NCI-H2227 (cell line): Measurements from ENCODE around the gene TOR1A.

Source experiments
- DNase-seq: peaks from one replicate; lab custom pipeline; 2025; ENCODE audit not compliant: unreplicated experiment; lab: John Stamatoyannopoulos, UW

The TOR1A gene

DNA sequence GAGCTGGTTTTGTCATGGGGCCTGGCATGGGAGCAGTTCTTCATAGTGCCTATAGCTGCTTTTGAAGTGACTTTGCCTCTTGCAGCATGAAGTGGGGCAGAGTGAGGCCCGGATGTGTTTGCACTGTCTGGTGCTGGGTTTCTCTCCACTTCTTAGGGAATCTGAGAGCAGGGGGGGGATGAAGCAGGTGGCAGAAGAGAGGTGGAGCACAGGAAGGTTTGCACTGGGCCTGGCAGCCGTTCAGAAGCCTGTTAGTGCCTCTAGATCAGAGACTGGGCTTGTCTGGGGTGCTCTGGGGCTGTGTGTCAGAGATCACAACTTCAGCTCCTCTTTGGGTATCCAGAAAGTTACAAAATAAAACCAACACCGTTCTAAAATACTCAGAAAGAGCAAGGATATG is 29.7 kb upstream of the TOR1A start:
- no peak for DNase-seq

- DNase-seq = peak; percentile 81
Observed at GRCh38 chr9:129852579-129852978, 28.6 kb upstream of the TOR1A start.

DNA sequence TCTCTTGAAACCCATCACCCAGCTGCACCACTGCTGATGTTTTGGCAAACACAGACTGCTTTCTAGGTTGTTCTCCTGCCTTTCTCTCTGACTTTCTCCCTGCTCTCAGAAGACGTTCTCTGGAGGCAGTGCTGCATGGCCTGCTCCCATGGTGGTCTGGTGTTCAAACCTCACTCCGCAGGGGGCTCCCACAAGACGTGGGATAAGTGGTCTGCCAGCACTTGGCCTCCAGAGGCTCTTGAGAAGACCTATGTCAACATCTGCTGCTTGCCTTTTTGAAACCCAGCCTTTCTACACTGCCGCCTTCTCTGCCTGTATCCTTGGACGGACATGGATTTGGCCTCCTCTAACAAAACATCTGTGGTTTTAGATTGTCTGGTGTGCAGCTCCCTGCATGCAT is 27.9 kb upstream of the TOR1A start:
- DNase-seq = no peak

DNA sequence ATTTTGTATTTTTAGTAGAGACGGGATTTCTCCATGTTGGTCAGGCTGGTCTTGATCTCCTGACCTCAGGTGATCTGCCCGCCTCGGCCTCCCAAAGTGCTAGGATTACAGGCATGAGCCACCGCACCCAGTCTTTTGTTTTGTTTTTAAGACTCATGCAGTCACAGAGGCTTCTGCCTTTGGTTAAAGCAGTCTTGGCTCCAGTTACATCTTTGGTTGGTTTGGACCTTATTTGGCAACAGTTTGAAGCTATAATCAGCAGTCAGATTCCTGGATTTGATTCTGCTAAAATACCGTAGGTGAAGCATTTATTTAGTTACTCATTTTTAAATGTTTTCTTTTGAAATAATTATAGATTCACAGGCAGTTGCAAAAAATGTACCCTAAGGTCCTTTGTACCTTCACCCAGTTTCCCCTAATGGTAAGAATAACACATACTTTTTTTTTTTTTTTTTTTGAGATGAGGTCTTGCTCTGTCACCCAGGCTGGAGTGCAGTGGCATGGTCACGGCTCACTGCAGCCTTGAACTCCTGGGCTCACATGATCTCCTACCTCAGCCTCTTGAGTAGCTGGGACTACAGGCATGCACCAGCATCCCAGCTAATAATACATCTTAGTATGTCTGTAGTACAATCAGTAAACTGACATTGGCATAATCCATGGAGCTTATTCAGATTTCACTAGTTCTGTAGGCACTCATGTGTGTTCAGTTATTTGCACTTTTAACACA is 27.1 kb upstream of the TOR1A start:
- DNase-seq = no peak

GRCh38 chr9:129849901-129850300 is 26.0 kb upstream of the TOR1A start:
- no peak for DNase-seq

DNA sequence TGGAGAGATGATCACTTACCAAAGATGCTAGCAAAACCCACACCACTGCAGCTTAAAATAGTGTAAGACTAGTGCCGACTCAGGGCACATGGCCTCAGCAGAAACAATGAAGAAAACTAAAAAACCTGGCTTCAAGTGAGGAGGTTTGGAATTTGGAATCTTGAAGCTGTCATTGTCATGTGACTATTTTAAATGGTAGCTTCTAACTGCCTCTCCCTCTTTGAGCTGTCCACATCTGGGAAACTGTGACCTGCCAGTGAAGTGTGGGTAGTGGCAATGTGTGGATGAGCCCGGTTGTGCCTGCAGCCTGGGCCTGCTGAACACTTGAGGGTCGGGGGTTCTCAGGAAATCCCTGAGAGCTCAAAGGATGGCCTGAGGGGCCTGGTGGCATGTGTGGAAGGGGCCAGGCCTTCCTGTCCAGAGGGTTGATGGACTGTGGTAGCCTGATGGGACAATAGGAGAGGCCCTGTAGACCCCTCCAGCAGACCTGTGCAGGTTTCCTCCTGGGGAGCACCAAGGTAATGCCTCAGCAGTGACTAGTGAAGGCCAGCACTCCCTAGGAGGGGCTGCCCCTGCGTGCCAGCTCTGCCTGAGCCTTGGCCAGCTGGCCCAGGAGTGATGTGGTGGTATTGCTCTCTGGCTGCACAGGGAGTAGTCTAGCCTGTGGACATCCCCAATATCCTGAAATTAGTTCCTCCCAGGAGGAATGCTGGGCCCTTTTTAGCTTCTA is 24.9 kb upstream of the TOR1A start:
- no peak for DNase-seq

- no peak for DNase-seq
Observed at GRCh38 chr9:129845373-129845772, 21.4 kb upstream of the TOR1A start.

GRCh38 chr9:129841071-129841470 is 17.1 kb upstream of the TOR1A start:
- no peak for DNase-seq

DNA sequence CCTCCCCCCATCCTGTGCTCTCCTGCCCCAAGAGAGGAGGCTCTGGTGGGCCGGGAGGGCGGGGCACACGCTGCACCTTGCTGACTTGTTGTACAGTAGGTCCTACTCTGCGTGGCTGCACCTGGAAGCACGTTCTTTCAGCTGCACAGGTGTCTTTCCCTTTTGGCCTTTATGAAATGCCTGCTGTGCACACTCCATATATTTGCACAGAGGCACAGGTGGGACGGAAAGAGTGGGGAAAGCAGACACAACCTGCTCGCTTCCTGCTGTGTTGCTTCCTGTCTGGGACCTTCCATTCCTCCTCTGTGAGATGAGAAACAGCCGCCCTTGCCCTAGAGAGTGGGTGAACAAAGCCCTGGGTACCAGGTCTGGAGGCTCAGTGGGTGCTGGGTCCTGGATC is 16.1 kb upstream of the TOR1A start:
- DNase-seq = no peak

- DNase-seq = no peak
Observed at GRCh38 chr9:129839324-129840023, 15.5 kb upstream of the TOR1A start.

- no peak for DNase-seq
Observed at GRCh38 chr9:129838707-129839259, 14.8 kb upstream of the TOR1A start.

- no peak for DNase-seq
Observed at GRCh38 chr9:129836311-129837007, 12.5 kb upstream of the TOR1A start.

DNA sequence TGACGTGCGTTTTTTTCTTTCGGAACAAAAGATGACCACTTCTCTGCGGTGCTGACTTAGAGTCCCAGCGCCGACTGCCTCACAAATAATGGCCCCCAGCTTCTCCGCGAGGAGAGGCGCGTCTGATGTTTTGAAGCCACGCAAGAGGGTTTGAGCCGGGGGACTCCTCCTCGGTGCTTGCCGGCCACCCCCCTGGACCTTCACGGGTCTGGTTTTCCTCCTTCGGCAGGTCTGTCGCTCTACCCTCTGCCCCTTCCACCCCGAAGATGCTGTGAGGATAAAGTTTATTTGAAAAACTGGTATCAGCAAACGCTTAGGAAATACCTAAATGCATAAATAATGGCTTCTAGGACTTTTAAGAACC is 11.9 kb upstream of the TOR1A start:
- DNase-seq = no peak

- DNase-seq = peak; percentile 97
Observed at GRCh38 chr9:129835128-129835859, 11.4 kb upstream of the TOR1A start, which contains the start of the genes C9orf78 and USP20. Gene C9orf78, minus strand, starts transcription at chr9:129835275. Its CDS starts 54 bp downstream, at chr9:129835221. Gene USP20, plus strand, starts transcription at chr9:129835458. Its CDS starts 17,098 bp downstream, at chr9:129852556.

- no peak for DNase-seq
Observed at GRCh38 chr9:129834489-129835127, 10.7 kb upstream of the TOR1A start.

DNA sequence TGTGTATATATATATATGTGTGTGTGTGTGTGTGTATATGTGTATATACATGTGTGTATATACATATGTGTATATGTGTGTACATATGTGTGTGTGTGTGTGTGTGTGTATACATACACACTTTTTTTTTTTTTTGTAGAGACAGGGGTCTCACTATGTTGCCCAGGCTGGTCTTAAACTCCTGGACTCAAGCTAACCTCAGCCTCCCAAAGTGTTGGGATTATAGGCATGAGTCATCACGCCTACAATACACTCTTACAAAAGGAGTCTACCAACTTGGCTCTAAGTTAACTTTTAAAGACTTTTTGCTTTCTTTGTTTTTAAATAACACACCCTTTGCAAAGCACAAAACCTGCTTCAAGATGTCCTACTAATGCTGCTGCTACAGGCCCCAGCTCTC is 9.0 kb upstream of the TOR1A start:
- no peak for DNase-seq

- no peak for DNase-seq
Observed at GRCh38 chr9:129828969-129829368, 5.0 kb upstream of the TOR1A start.

- no peak for DNase-seq
Observed at GRCh38 chr9:129828051-129828450, 4.1 kb upstream of the TOR1A start.

- no peak for DNase-seq
Observed at GRCh38 chr9:129826759-129827158, 2.8 kb upstream of the TOR1A start.

DNA sequence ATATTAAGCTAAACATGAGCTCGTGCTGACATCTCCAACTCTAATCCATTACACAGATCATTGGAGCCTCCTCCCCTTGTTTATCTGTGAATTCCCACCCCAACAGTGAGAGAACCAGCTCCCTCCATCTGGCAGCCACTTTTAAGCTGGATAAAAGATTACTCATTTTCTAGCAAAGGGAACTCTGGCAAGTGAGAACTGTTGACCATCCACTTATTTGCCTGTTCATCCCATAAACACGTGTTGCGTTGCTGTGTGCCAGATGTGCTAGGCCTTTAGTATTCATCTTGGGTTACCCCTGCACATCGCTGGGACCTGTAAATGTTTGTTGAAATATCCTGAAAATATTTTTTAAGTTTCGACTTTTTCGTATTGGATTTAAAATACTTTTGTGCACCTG is 2.4 kb upstream of the TOR1A start:
- DNase-seq = no peak
